Fibroblast of mammary gland (primary cell): ENCODE results near the gene IP6K1.
"Not testable (repeated sequence)": the region's sequence is repeated elsewhere in the genome, so short reads cannot be mapped to it uniquely, and the experiment has no call there.

ENCODE experiments used
- DNase-seq: peaks from one replicate; pipeline ENCODE4 v3.0.0-alpha.2; 2010; ENCODE audit warnings: low read depth
- H3K4me3 ChIP-seq: 2 replicates; pipeline ENCODE4 v1.5.1; 2011; ENCODE audit warnings: low read depth, mild to moderate bottlenecking, low read length, moderate library complexity; ENCODE audit not compliant: control insufficient read depth
- CTCF ChIP-seq: conservative IDR thresholded peaks from 2 replicates; pipeline ENCODE4 v1.5.1; 2011; ENCODE audit warnings: low read depth, low read length, inconsistent platforms; ENCODE audit not compliant: control insufficient read depth, insufficient read depth

Gene IP6K1

GRCh38 chr3:49761661-49762060 lies 24.7 kb downstream of the IP6K1 start:
- TF ChIP-seq CTCF: no peak
- DNase-seq: no peak
- H3K4me3 ChIP-seq: no peak overlapping the region

GRCh38 chr3:49759226-49759625 lies 27.1 kb downstream of the IP6K1 start:
- no peak overlapping the region for H3K4me3 ChIP-seq
- no peak for DNase-seq
- TF ChIP-seq CTCF: no peak

GRCh38 chr3:49757197-49757596 lies 29.1 kb downstream of the IP6K1 start:
- no peak for TF ChIP-seq CTCF
- DNase-seq: no peak
- no peak overlapping the region for H3K4me3 ChIP-seq

- TF ChIP-seq CTCF: no peak
- H3K4me3 ChIP-seq: no peak overlapping the region
- DNase-seq: no peak
These were observed 30.3 kb downstream of the IP6K1 start for GRCh38 chr3:49756036-49756435.

GRCh38 chr3:49754536-49754935 lies 31.8 kb downstream of the IP6K1 start:
- no peak for DNase-seq
- no peak for TF ChIP-seq CTCF
- H3K4me3 ChIP-seq: no peak overlapping the region

- H3K4me3 ChIP-seq: no peak overlapping the region
- no peak for DNase-seq
- no peak for TF ChIP-seq CTCF
These were observed 34.8 kb downstream of the IP6K1 start for GRCh38 chr3:49751501-49751900.

- DNase-seq: no peak
- H3K4me3 ChIP-seq: no peak overlapping the region
- no peak for TF ChIP-seq CTCF
These were observed 36.3 kb downstream of the IP6K1 start for GRCh38 chr3:49750056-49750455.

- not testable (repeated sequence) for DNase-seq
These were observed 37.5 kb downstream of the IP6K1 start for GRCh38 chr3:49748874-49749273.

More at GRCh38 chr3:49748874-49749273, 37.5 kb downstream of the IP6K1 start:
- H3K4me3 ChIP-seq: not testable (repeated sequence)
